ENCODE results near the gene SOS1. TPM values are rescaled to one million over a fixed set of nuclear protein-coding genes. Genes with fewer than 3 reads are reported as not detected.

The SOS1 gene
- total and polyA plus RNA-seq, 2 donors (not counting 1 experiment from before 2014, with no cell fraction given), result 24.9 to 27.6 TPM

DNA sequence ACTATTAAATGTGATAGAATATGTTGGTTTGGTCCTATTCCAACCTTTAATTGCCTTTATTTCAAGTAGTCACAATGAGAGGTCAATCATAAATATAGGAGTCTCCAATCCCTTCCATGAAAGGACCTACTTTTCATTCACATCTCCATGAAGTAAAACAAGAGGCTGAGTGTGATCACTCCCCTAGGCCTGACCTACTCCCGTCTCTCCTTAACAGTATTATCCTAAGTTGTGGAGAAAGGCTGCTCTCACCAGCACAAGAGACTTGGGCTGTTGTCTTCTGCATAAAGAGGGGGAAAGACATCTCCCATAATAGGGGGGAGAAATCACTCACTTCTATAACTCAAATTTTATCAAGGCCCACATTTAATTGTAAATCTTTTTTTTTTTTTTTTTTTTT, 105.4 kb downstream of the SOS1 start:
- DNase-seq (ENCODE audit: low read depth in 2 of 2), result no peak
- Histone ChIP-seq H3K4me3 (replicated peaks in 1 of 4; ENCODE audit: control extremely low read depth in 1 of 4, insufficient read depth in 1 of 4, low read depth in 3 of 4, low read length in 4 of 4) (no peak overlapping the region), H3K4me1 (ENCODE audit: control insufficient read depth, extremely low read depth, insufficient read depth, low read length) (no peaks in the 10 kb centered on the region), H3K27ac (ENCODE audit: insufficient read depth, low read length) (no peak overlapping the region), H3K27me3 (ENCODE audit: control insufficient read depth, insufficient read depth, low read length) (no peaks in the 10 kb centered on the region), H3K9me3 (ENCODE audit: control insufficient read depth, insufficient read depth, low read depth, low read length) (no peaks in the 10 kb centered on the region), H2AFZ (ENCODE audit: low read length) (no peak overlapping the region), H3K36me3 (ENCODE audit: control insufficient read depth, insufficient read depth, low read length) (peaks cover 2% of the 10 kb centered on the region), H3K9ac (ENCODE audit: insufficient read depth, low read length) (no peak overlapping the region), H3K79me2 (ENCODE audit: control insufficient read depth, insufficient read depth, low read length) (no peaks in the 10 kb centered on the region), H3K4me2 (ENCODE audit: extremely low read depth, insufficient read depth, low read length) (no peak overlapping the region), H4K20me1 (ENCODE audit: control insufficient read depth, extremely low read depth, insufficient read depth, low read length) (no peaks in the 10 kb centered on the region)
- no peak for TF ChIP-seq CTCF (conservative IDR thresholded peaks at IDR 0.05 in 1 of 2, IDR thresholded peaks at IDR 0.05 in 1 of 2; ENCODE audit: low read depth in 1 of 2, low read length in 2 of 2)
- no peak for TF ChIP-seq EZH2 (IDR thresholded peaks at IDR 0.05; ENCODE audit: low read length, missing control alignments)

GRCh38 chr2:39013871-39014270, 107.0 kb downstream of the SOS1 start:
- Histone ChIP-seq H3K79me2 (ENCODE audit: control insufficient read depth, insufficient read depth, low read length) (no peaks in the 10 kb centered on the region), H3K4me3 (replicated peaks in 1 of 4; ENCODE audit: control extremely low read depth in 1 of 4, insufficient read depth in 1 of 4, low read depth in 3 of 4, low read length in 4 of 4) (no peak overlapping the region), H3K27me3 (ENCODE audit: control insufficient read depth, insufficient read depth, low read length) (no peaks in the 10 kb centered on the region), H3K4me2 (ENCODE audit: extremely low read depth, insufficient read depth, low read length) (no peak overlapping the region), H2AFZ (ENCODE audit: low read length) (no peak overlapping the region), H3K27ac (ENCODE audit: insufficient read depth, low read length) (no peak overlapping the region), H3K36me3 (ENCODE audit: control insufficient read depth, insufficient read depth, low read length) (peaks cover 2% of the 10 kb centered on the region), H3K9ac (ENCODE audit: insufficient read depth, low read length) (no peak overlapping the region), H3K9me3 (ENCODE audit: control insufficient read depth, insufficient read depth, low read depth, low read length) (no peaks in the 10 kb centered on the region), H3K4me1 (ENCODE audit: control insufficient read depth, extremely low read depth, insufficient read depth, low read length) (no peaks in the 10 kb centered on the region), H4K20me1 (ENCODE audit: control insufficient read depth, extremely low read depth, insufficient read depth, low read length) (no peaks in the 10 kb centered on the region)
- no peak for TF ChIP-seq CTCF (conservative IDR thresholded peaks at IDR 0.05 in 1 of 2, IDR thresholded peaks at IDR 0.05 in 1 of 2; ENCODE audit: low read depth in 1 of 2, low read length in 2 of 2)
- no peak for TF ChIP-seq EZH2 (IDR thresholded peaks at IDR 0.05; ENCODE audit: low read length, missing control alignments)
- no peak for DNase-seq (ENCODE audit: low read depth in 2 of 2)

GRCh38 chr2:39008665-39009064, 112.2 kb downstream of the SOS1 start:
- DNase-seq (ENCODE audit: low read depth in 2 of 2), result peak; percentile 17 to 47
- TF ChIP-seq EZH2 (IDR thresholded peaks at IDR 0.05; ENCODE audit: low read length, missing control alignments), result no peak
- no peak for TF ChIP-seq CTCF (conservative IDR thresholded peaks at IDR 0.05 in 1 of 2, IDR thresholded peaks at IDR 0.05 in 1 of 2; ENCODE audit: low read depth in 1 of 2, low read length in 2 of 2)
- H3K27ac ChIP-seq (ENCODE audit: insufficient read depth, low read length), result no peak overlapping the region

More at GRCh38 chr2:39008665-39009064, 112.2 kb downstream of the SOS1 start:
- Histone ChIP-seq H4K20me1 (ENCODE audit: control insufficient read depth, extremely low read depth, insufficient read depth, low read length) (no peaks in the 10 kb centered on the region), H3K9ac (ENCODE audit: insufficient read depth, low read length) (no peak overlapping the region), H3K36me3 (ENCODE audit: control insufficient read depth, insufficient read depth, low read length) (peaks cover 2% of the 10 kb centered on the region), H3K4me2 (ENCODE audit: extremely low read depth, insufficient read depth, low read length) (no peak overlapping the region), H2AFZ (ENCODE audit: low read length) (no peak overlapping the region), H3K27me3 (ENCODE audit: control insufficient read depth, insufficient read depth, low read length) (no peaks in the 10 kb centered on the region), H3K79me2 (ENCODE audit: control insufficient read depth, insufficient read depth, low read length) (no peaks in the 10 kb centered on the region), H3K4me1 (ENCODE audit: control insufficient read depth, extremely low read depth, insufficient read depth, low read length) (no peaks in the 10 kb centered on the region), H3K9me3 (ENCODE audit: control insufficient read depth, insufficient read depth, low read depth, low read length) (no peaks in the 10 kb centered on the region), H3K4me3 (replicated peaks in 1 of 4; ENCODE audit: control extremely low read depth in 1 of 4, insufficient read depth in 1 of 4, low read depth in 3 of 4, low read length in 4 of 4) (no peak overlapping the region)

Data from fibroblast of lung (primary cell).